Gastrocnemius medialis (tissue), 4 donors: ENCODE measurements around the gene TCP11. TPM values are rescaled to one million over a fixed set of nuclear protein-coding genes. Genes with fewer than 3 reads are reported as not detected.
"Not testable (repeated sequence)": the region's sequence is repeated elsewhere in the genome, so short reads cannot be mapped to it uniquely, and the experiment has no call there.

Source experiments
- ATAC-seq, 2 donors: fragments of 150-250 bp; one replicate each; pipeline ENCODE4 v1.9.1; 2016
- DNase-seq, 2 donors: peaks; one replicate each; pipeline ENCODE4 v3.0.0-alpha.2; 2019
- H3K27ac ChIP-seq, 4 donors: fragments of 200-600 bp; sonication (generic); 1 replicate in 1 of 4; 2 replicates in 3 of 4; pipeline ENCODE4 v1.5.1; 2016 to 2018; ENCODE audit warnings: mild to moderate bottlenecking in 2 of 4, moderate library complexity in 1 of 4
- H3K27me3 ChIP-seq, 3 donors: fragments of 200-600 bp; sonication (generic) in 2 of 3; 1 replicate in 1 of 3; 2 replicates in 2 of 3; pipeline versions ENCODE4 v1.5.1 to v1.6.0; 2016 to 2019; ENCODE audit warnings: mild to moderate bottlenecking in 1 of 3, moderate library complexity in 1 of 3
- H3K36me3 ChIP-seq, 2 donors: fragments of 200-600 bp; sonication (generic) in 1 of 2; one replicate each; pipeline ENCODE4 v1.5.1; 2017 to 2018
- H3K4me1 ChIP-seq, 2 donors: fragments of 200-600 bp; sonication (generic) in 1 of 2; one replicate each; pipeline ENCODE4 v1.5.1; 2016 to 2017; ENCODE audit warnings: mild to moderate bottlenecking in 2 of 2
- H3K4me3 ChIP-seq, 4 donors: fragments of 200-600 bp; sonication (generic) in 3 of 4; 1 replicate in 1 of 4; 2 replicates in 3 of 4; pipeline ENCODE4 v1.5.1; 2016 to 2019; ENCODE audit warnings: mild to moderate bottlenecking in 2 of 4
- H3K9me3 ChIP-seq, 3 donors: fragments of 200-600 bp; sonication (generic) in 2 of 3; 1 replicate in 1 of 3; 2 replicates in 2 of 3; pipeline ENCODE4 v1.5.1; 2016 to 2019
- CTCF ChIP-seq, 5 experiments: fragments of 450-650 bp in 3 of 5; fragments of 200-600 bp in 2 of 5; sonication (generic) in 2 of 5; IDR thresholded peaks in 4 of 5; conservative IDR thresholded peaks in 1 of 5; 1 replicate in 4 of 5; 2 replicates in 1 of 5; pipeline ENCODE4 v1.5.1; 2016 to 2019; ENCODE audit warnings: antibody characterized with exemption in 5 of 5, mild to moderate bottlenecking in 3 of 5, moderate library complexity in 3 of 5
- POLR2A ChIP-seq, 2 donors: fragments of 450-650 bp; IDR thresholded peaks; one replicate each; pipeline ENCODE4 v1.6.1; 2017; ENCODE audit warnings: antibody characterized with exemption in 2 of 2, mild to moderate bottlenecking in 2 of 2, moderate library complexity in 2 of 2
- in situ Hi-C, 4 donors: fragments of 200-750 bp; cut with MboI; loops; one replicate each; pipeline versions ENCODE4 v1.15.0 to v1.8.0; 2017; ENCODE audit warnings: low sequenced_read_pairs in 4 of 4
- intact Hi-C: fragments of 100-400 bp; cut with DNase I; formaldehyde crosslinking; loops from one replicate; pipeline ENCODE4 v1.15.1; 2023; ENCODE audit warnings: low total_unique reads
- total RNA-seq, 4 donors: library from RNA; depleted of rRNA; stranded (reverse); fragments of >200 nt; gene quantifications; one replicate each; pipeline versions ENCODE4 v1.1.0 to v1.2.3, GENCODE V29; 2016

TCP11 gene
- total RNA-seq, 4 donors from 2014 or later, result 0.41 TPM; not detected in 3

GRCh38 chr6:35128496-35128895 is 12.6 kb downstream of the TCP11 start:
- Histone ChIP-seq H3K27me3 (no peaks in the 10 kb centered on the region), H3K4me1 (no peaks in the 10 kb centered on the region), H3K27ac (no peak overlapping the region), H3K36me3 (no peaks in the 10 kb centered on the region), H3K9me3 (no peaks in the 10 kb centered on the region), H3K4me3 (no peak overlapping the region)
- ATAC-seq (no peak), DNase-seq (no peak)
- intact Hi-C loops, result no loop called here
- in situ Hi-C loops, result no loop called here
- no peak for TF ChIP-seq CTCF (IDR thresholded peaks at IDR 0.05 in 4 of 5, conservative IDR thresholded peaks at IDR 0.05 in 1 of 5)
- TF ChIP-seq POLR2A (IDR thresholded peaks at IDR 0.05), result no peak

GRCh38 chr6:35128042-35128441 is 13.1 kb downstream of the TCP11 start:
- Histone ChIP-seq H3K9me3 (peaks cover 0 to 2% (median 0%) of the 10 kb centered on the region in 3 donors), H3K27ac (no peak overlapping the region), H3K4me3 (no peak overlapping the region), H3K27me3 (no peaks in the 10 kb centered on the region), H3K4me1 (no peaks in the 10 kb centered on the region), H3K36me3 (no peaks in the 10 kb centered on the region)
- intact Hi-C loops (no loop called here), in situ Hi-C loops (no loop called here)
- ATAC-seq (no peak), DNase-seq (no peak)
- TF ChIP-seq POLR2A (IDR thresholded peaks at IDR 0.05), result no peak
- TF ChIP-seq CTCF (IDR thresholded peaks at IDR 0.05 in 4 of 5, conservative IDR thresholded peaks at IDR 0.05 in 1 of 5), result no peak

GRCh38 chr6:35124356-35124755 is 16.8 kb downstream of the TCP11 start:
- H3K27me3 ChIP-seq, result no peaks in the 10 kb centered on the region
- ATAC-seq (no peak), DNase-seq (no peak)
- H3K4me3 ChIP-seq, result no peak overlapping the region
- in situ Hi-C loops (no loop called here), intact Hi-C loops (no loop called here)
- H3K4me1 ChIP-seq, result no peaks in the 10 kb centered on the region
- no peaks in the 10 kb centered on the region for H3K36me3 ChIP-seq
- H3K27ac ChIP-seq, result no peak overlapping the region
- peaks cover 0 to 4% (median 0%) of the 10 kb centered on the region in 3 donors for H3K9me3 ChIP-seq
- TF ChIP-seq CTCF (IDR thresholded peaks at IDR 0.05 in 4 of 5, conservative IDR thresholded peaks at IDR 0.05 in 1 of 5) (no peak), POLR2A (IDR thresholded peaks at IDR 0.05) (no peak)

GRCh38 chr6:35120746-35121145 is 20.4 kb downstream of the TCP11 start:
- H3K9me3 ChIP-seq, result peaks cover 0 to 4% (median 0%) of the 10 kb centered on the region in 3 donors
- in situ Hi-C loops (no loop called here), intact Hi-C loops (no loop called here)
- H3K4me1 ChIP-seq, result no peaks in the 10 kb centered on the region
- no peaks in the 10 kb centered on the region for H3K27me3 ChIP-seq
- H3K36me3 ChIP-seq, result no peaks in the 10 kb centered on the region
- ATAC-seq (no peak), DNase-seq (no peak)
- no peak overlapping the region for H3K4me3 ChIP-seq
- TF ChIP-seq POLR2A (IDR thresholded peaks at IDR 0.05) (no peak), CTCF (IDR thresholded peaks at IDR 0.05 in 4 of 5, conservative IDR thresholded peaks at IDR 0.05 in 1 of 5) (no peak)
- no peak overlapping the region for H3K27ac ChIP-seq

GRCh38 chr6:35108309-35108885 is 32.7 kb downstream of the TCP11 start:
- Histone ChIP-seq H3K36me3 (no peaks in the 10 kb centered on the region), H3K27me3 (no peaks in the 10 kb centered on the region), H3K9me3 (peaks cover 0 to 4% (median 0%) of the 10 kb centered on the region in 3 donors), H3K4me1 (no peaks in the 10 kb centered on the region), H3K4me3 (no peak overlapping the region), H3K27ac (no peak overlapping the region)
- TF ChIP-seq CTCF (IDR thresholded peaks at IDR 0.05 in 4 of 5, conservative IDR thresholded peaks at IDR 0.05 in 1 of 5) (no peak), POLR2A (IDR thresholded peaks at IDR 0.05) (no peak)
- intact Hi-C loops, result no loop called here
- ATAC-seq (no peak), DNase-seq (no peak)
- in situ Hi-C loops, result no loop called here

- intact Hi-C loops, H3K27ac ChIP-seq, ATAC-seq, H3K4me3 ChIP-seq, DNase-seq, H3K36me3 ChIP-seq, H3K4me1 ChIP-seq, H3K27me3 ChIP-seq, H3K9me3 ChIP-seq, in situ Hi-C loops: not testable (repeated sequence)
Observed at GRCh38 chr6:35107761-35108160, 33.4 kb downstream of the TCP11 start.

GRCh38 chr6:35107208-35107607 is 33.9 kb downstream of the TCP11 start:
- DNase-seq, ATAC-seq, H3K36me3 ChIP-seq, H3K27ac ChIP-seq, in situ Hi-C loops, intact Hi-C loops, H3K4me3 ChIP-seq, H3K4me1 ChIP-seq, H3K27me3 ChIP-seq, H3K9me3 ChIP-seq: not testable (repeated sequence)
